Fibroblast of the aortic adventitia (primary cell): Measurements from ENCODE around the gene FBXL15. TPM values are rescaled to one million over a fixed set of nuclear protein-coding genes. Genes with fewer than 3 reads are reported as not detected.

Experiments
- DNase-seq: peaks from one replicate; pipeline ENCODE4 v3.0.0-alpha.2; 2010; ENCODE audit warnings: low read depth
- H3K4me3 ChIP-seq: 2 replicates; pipeline ENCODE4 v1.5.1; 2011; ENCODE audit warnings: low read depth, mild to moderate bottlenecking, control low read depth, low read length, moderate library complexity
- total RNA-seq: library from RNA; depleted of rRNA; stranded (reverse); fragments of >200 nt; gene quantifications from 2 replicates; pipeline ENCODE4 v1.2.3, GENCODE V29; 2012; ENCODE audit warnings: low replicate concordance
- TF ChIP-seq, protein P1 (sequence below): IDR thresholded peaks from 2 replicates; pipeline ENCODE4 v1.5.1; 2011; ENCODE audit warnings: mild to moderate bottlenecking, low read length, control low read depth, inconsistent platforms; ENCODE audit not compliant: insufficient read depth

FBXL15 gene
- total RNA-seq, 1 donor: 5.2 TPM

DNA sequence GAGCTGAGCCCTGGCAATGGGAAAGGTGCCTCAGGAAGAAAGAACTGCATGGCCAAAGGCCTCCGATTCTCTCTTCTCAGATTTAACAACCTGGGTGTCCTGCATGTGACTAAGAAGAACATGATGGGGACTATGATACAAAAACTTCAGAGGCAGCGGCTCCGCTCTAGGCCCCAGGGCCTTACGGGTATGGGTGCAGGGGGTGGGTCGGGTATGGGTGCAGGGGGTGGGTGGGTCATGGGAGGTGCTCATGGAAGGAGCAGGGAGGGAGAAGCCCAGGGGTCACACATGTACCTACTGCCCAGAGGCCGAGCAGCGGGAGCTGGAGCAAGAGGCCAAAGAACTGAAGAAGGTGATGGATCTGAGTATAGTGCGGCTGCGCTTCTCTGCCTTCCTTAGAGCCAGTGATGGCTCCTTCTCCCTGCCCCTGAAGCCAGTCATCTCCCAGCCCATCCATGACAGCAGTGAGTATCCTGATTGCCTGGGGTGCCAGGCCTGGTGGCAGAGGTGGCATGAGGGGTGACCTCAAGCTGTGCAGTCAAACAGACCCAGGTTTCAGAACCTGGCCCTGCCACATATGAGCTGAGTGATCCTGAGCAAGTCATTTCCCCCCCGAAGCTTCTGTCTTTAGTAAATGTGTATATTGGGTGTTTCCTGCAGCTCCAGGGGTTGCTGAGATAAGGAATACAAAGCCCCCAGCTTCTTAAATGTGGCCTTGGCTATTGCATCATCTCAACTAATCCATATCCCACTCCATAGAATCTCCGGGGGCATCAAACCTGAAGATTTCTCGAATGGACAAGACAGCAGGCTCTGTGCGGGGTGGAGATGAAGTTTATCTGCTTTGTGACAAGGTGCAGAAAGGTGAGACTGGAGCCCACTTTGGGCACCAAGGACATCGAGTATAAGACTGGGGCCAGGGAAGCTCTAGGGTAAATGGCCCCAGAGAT, 23.1 kb upstream of the FBXL15 start:
- TF ChIP-seq, protein P1, sequence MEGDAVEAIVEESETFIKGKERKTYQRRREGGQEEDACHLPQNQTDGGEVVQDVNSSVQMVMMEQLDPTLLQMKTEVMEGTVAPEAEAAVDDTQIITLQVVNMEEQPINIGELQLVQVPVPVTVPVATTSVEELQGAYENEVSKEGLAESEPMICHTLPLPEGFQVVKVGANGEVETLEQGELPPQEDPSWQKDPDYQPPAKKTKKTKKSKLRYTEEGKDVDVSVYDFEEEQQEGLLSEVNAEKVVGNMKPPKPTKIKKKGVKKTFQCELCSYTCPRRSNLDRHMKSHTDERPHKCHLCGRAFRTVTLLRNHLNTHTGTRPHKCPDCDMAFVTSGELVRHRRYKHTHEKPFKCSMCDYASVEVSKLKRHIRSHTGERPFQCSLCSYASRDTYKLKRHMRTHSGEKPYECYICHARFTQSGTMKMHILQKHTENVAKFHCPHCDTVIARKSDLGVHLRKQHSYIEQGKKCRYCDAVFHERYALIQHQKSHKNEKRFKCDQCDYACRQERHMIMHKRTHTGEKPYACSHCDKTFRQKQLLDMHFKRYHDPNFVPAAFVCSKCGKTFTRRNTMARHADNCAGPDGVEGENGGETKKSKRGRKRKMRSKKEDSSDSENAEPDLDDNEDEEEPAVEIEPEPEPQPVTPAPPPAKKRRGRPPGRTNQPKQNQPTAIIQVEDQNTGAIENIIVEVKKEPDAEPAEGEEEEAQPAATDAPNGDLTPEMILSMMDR: no peak
- no peak overlapping the region for H3K4me3 ChIP-seq
- DNase-seq: no peak

DNA sequence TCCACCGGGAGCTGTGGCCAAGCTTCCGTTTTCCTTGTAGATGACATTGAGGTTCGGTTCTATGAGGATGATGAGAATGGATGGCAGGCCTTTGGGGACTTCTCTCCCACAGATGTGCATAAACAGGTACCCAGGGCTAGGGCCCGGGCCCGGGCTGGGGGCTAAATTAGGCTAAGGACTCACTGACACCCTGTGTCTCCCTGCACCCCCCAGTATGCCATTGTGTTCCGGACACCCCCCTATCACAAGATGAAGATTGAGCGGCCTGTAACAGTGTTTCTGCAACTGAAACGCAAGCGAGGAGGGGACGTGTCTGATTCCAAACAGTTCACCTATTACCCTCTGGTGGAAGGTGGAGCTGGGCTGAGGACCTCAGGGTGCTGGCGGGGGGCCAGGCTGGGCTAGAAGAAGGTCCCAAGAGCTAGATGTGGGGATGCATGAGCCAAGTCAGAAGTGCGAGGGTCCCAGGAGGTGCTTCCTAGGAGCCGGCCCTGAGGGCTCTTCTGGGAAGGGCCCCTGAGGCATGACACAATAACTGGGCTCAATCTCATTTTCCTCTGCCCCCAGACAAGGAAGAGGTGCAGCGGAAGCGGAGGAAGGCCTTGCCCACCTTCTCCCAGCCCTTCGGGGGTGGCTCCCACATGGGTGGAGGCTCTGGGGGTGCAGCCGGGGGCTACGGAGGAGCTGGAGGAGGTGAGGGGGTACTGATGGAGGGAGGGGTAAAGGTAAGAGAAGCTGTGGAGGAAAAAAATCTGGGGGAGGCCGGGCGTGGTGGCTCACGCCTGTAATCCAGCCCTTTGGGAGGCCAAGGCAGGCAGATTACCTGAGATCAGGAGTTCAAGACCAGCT, 22.2 kb upstream of the FBXL15 start:
- TF ChIP-seq, protein P1: no peak
- H3K4me3 ChIP-seq: no peak overlapping the region
- DNase-seq: no peak

GRCh38 chr10:102399217-102400021, 21.2 kb upstream of the FBXL15 start:
- TF ChIP-seq, protein P1: peak; percentile 78
- peak overlapping the region; percentile 59 for H3K4me3 ChIP-seq
- peak; percentile 83 for DNase-seq

DNA sequence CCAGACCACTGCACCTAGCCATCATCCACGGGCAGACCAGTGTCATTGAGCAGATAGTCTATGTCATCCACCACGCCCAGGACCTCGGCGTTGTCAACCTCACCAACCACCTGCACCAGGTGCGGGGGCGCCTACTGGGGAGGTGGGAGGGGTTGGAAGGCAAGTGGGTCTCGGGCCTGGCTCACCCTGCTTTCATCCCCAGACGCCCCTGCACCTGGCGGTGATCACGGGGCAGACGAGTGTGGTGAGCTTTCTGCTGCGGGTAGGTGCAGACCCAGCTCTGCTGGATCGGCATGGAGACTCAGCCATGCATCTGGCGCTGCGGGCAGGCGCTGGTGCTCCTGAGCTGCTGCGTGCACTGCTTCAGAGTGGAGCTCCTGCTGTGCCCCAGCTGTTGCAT, 20.6 kb upstream of the FBXL15 start:
- TF ChIP-seq, protein P1: no peak
- DNase-seq: no peak
- no peak overlapping the region for H3K4me3 ChIP-seq

DNA sequence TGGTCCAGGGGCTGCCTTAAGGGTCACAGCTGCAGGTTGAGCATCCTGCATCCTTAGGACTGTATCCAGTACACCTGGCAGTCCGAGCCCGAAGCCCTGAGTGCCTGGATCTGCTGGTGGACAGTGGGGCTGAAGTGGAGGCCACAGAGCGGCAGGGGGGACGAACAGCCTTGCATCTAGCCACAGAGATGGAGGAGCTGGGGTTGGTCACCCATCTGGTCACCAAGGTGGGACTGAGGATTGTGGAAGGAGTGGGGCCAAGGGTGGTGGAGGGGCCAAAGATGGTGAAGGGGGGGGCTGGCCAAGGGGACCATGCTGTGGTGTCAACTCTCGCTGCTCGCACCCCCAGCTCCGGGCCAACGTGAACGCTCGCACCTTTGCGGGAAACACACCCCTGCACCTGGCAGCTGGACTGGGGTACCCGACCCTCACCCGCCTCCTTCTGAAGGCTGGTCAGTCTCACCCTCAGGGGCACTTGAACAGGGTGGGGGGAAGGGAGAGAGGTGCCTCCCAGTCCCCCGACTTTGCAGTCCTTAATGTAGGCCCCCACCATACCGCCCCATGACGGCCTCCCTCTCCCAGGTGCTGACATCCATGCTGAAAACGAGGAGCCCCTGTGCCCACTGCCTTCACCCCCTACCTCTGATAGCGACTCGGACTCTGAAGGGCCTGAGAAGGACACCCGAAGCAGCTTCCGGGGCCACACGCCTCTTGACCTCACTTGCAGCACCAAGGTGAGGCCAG, 19.9 kb upstream of the FBXL15 start:
- no peak overlapping the region for H3K4me3 ChIP-seq
- DNase-seq: no peak
- TF ChIP-seq, protein P1: no peak

DNA sequence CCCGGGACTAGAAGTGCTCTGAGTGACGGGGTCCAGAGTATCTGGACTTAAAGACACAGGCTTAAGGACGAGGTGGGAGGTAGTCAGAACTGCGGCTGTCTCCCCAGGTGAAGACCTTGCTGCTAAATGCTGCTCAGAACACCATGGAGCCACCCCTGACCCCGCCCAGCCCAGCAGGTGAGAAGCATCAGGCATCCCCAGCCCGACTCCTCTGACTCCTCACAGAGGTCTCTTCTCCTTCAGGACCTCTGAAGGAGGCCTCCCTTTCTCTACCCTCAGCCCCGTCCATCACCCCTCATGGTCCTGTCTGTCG, 19.3 kb upstream of the FBXL15 start:
- H3K4me3 ChIP-seq: no peak overlapping the region
- TF ChIP-seq, protein P1: no peak
- no peak for DNase-seq
